ENCODE measurements around the gene PRND. TPM values are rescaled to one million over a fixed set of nuclear protein-coding genes. Genes with fewer than 3 reads are reported as not detected.

The PRND gene
- total and polyA plus RNA-seq, 2 experiments from 2014 or later = 0.10 TPM; not detected in 1

DNA sequence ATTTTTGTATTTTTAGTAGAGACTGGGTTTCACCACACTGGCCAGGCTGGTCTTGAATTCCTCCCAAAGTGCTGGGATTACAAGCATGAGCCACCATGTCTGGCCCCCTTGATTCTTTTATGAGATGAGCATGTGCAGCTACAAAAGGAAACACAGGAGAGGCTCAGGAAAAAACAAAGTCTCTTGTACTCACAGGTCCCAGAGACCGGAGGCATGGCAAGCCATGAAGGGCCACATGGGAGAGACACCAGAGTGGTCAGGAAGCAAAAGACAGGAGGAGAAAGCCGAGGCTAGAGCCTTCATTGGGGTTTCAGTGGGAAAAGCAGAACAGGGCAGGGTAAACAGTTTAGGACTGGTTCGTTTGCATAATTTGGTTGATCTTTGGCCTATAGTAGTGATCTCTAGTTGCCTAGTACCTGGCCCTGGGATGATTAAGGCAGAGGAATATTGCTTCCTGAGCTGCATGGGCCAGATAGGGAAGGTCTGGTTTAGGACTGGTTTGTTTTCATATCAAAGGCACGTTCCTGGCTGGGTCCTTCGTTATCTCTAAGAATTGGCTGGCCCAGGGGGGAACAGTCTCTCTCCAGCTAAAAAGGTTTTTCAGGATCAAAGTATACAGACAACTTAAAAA is 48.2 kb upstream of the PRND start (continued):
- TF ChIP-seq, protein P1, sequence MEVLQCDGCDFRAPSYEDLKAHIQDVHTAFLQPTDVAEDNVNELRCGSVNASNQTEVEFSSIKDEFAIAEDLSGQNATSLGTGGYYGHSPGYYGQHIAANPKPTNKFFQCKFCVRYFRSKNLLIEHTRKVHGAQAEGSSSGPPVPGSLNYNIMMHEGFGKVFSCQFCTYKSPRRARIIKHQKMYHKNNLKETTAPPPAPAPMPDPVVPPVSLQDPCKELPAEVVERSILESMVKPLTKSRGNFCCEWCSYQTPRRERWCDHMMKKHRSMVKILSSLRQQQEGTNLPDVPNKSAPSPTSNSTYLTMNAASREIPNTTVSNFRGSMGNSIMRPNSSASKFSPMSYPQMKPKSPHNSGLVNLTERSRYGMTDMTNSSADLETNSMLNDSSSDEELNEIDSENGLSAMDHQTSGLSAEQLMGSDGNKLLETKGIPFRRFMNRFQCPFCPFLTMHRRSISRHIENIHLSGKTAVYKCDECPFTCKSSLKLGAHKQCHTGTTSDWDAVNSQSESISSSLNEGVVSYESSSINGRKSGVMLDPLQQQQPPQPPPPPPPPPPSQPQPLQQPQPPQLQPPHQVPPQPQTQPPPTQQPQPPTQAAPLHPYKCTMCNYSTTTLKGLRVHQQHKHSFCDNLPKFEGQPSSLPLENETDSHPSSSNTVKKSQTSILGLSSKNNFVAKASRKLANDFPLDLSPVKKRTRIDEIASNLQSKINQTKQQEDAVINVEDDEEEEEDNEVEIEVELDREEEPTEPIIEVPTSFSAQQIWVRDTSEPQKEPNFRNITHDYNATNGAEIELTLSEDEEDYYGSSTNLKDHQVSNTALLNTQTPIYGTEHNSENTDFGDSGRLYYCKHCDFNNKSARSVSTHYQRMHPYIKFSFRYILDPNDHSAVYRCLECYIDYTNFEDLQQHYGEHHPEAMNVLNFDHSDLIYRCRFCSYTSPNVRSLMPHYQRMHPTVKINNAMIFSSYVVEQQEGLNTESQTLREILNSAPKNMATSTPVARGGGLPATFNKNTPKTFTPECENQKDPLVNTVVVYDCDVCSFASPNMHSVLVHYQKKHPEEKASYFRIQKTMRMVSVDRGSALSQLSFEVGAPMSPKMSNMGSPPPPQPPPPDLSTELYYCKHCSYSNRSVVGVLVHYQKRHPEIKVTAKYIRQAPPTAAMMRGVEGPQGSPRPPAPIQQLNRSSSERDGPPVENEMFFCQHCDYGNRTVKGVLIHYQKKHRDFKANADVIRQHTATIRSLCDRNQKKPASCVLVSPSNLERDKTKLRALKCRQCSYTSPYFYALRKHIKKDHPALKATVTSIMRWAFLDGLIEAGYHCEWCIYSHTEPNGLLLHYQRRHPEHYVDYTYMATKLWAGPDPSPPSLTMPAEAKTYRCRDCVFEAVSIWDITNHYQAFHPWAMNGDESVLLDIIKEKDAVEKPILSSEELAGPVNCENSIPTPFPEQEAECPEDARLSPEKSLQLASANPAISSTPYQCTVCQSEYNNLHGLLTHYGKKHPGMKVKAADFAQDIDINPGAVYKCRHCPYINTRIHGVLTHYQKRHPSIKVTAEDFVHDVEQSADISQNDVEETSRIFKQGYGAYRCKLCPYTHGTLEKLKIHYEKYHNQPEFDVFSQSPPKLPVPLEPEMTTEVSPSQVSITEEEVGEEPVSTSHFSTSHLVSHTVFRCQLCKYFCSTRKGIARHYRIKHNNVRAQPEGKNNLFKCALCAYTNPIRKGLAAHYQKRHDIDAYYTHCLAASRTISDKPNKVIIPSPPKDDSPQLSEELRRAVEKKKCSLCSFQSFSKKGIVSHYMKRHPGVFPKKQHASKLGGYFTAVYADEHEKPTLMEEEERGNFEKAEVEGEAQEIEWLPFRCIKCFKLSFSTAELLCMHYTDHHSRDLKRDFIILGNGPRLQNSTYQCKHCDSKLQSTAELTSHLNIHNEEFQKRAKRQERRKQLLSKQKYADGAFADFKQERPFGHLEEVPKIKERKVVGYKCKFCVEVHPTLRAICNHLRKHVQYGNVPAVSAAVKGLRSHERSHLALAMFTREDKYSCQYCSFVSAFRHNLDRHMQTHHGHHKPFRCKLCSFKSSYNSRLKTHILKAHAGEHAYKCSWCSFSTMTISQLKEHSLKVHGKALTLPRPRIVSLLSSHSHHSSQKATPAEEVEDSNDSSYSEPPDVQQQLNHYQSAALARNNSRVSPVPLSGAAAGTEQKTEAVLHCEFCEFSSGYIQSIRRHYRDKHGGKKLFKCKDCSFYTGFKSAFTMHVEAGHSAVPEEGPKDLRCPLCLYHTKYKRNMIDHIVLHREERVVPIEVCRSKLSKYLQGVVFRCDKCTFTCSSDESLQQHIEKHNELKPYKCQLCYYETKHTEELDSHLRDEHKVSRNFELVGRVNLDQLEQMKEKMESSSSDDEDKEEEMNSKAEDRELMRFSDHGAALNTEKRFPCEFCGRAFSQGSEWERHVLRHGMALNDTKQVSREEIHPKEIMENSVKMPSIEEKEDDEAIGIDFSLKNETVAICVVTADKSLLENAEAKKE (CRISPR knock-in tag; IDR thresholded peaks at IDR 0.05) = no peak
- no peak for TF ChIP-seq EZH2phosphoT487 (IDR thresholded peaks at IDR 0.05; ENCODE audit: unreplicated experiment)
- TF ChIP-seq, protein P2, sequence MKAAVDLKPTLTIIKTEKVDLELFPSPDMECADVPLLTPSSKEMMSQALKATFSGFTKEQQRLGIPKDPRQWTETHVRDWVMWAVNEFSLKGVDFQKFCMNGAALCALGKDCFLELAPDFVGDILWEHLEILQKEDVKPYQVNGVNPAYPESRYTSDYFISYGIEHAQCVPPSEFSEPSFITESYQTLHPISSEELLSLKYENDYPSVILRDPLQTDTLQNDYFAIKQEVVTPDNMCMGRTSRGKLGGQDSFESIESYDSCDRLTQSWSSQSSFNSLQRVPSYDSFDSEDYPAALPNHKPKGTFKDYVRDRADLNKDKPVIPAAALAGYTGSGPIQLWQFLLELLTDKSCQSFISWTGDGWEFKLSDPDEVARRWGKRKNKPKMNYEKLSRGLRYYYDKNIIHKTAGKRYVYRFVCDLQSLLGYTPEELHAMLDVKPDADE (IDR thresholded peaks at IDR 0.05) = no peak

DNA sequence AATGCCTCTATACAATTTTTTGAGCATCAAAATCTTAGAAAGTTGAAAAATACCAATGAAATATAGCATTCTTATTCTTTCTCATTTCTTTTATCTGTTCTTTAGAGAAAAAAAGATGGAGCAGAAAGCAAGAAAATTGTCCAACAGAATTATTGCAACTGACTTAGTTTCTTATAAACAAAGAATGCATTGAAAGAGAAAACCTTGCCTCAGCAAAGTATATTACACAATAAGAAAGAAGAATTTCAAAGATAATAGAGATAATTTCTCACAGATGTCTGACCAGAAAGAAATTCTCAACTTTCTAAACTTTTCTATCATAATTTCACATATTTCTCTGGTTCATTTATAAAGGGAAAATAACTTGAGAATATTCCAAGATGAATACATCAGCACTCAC is 47.0 kb upstream of the PRND start:
- DNase-seq (ENCODE audit: low spot score) = no peak
- no peak overlapping the region for H3K4me2 ChIP-seq
- ATAC-seq = no peak
- no peak for TF ChIP-seq JUNB (IDR thresholded peaks at IDR 0.05; ENCODE audit: unreplicated experiment)
- TF ChIP-seq EZH2phosphoT487 (IDR thresholded peaks at IDR 0.05; ENCODE audit: unreplicated experiment) = no peak
- no peak for TF ChIP-seq ZNF331 (CRISPR knock-in tag; IDR thresholded peaks at IDR 0.05; ENCODE audit: low read depth)
- no peak for TF ChIP-seq EZH2 (IDR thresholded peaks at IDR 0.05; ENCODE audit: low read depth, unreplicated experiment)
- TF ChIP-seq POLR2AphosphoS5 (IDR thresholded peaks at IDR 0.05; ENCODE audit: low read depth) = no peak
- TF ChIP-seq STAT1 (IDR thresholded peaks at IDR 0.05; ENCODE audit: unreplicated experiment) = no peak
- no peak for TF ChIP-seq ZNF114 (CRISPR knock-in tag; IDR thresholded peaks at IDR 0.05)
- TF ChIP-seq, protein P3, sequence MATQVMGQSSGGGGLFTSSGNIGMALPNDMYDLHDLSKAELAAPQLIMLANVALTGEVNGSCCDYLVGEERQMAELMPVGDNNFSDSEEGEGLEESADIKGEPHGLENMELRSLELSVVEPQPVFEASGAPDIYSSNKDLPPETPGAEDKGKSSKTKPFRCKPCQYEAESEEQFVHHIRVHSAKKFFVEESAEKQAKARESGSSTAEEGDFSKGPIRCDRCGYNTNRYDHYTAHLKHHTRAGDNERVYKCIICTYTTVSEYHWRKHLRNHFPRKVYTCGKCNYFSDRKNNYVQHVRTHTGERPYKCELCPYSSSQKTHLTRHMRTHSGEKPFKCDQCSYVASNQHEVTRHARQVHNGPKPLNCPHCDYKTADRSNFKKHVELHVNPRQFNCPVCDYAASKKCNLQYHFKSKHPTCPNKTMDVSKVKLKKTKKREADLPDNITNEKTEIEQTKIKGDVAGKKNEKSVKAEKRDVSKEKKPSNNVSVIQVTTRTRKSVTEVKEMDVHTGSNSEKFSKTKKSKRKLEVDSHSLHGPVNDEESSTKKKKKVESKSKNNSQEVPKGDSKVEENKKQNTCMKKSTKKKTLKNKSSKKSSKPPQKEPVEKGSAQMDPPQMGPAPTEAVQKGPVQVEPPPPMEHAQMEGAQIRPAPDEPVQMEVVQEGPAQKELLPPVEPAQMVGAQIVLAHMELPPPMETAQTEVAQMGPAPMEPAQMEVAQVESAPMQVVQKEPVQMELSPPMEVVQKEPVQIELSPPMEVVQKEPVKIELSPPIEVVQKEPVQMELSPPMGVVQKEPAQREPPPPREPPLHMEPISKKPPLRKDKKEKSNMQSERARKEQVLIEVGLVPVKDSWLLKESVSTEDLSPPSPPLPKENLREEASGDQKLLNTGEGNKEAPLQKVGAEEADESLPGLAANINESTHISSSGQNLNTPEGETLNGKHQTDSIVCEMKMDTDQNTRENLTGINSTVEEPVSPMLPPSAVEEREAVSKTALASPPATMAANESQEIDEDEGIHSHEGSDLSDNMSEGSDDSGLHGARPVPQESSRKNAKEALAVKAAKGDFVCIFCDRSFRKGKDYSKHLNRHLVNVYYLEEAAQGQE (IDR thresholded peaks at IDR 0.05; ENCODE audit: unreplicated experiment) = no peak

More for the DNA sequence above, 47.0 kb upstream of the PRND start:
- Histone ChIP-seq H3K79me2 (replicated peaks; ENCODE audit: insufficient read depth) (no peaks in the 10 kb centered on the region), H3K27me3 (ENCODE audit: insufficient read depth) (no peaks in the 10 kb centered on the region), H3K4me1 (ENCODE audit: insufficient read depth) (peaks cover 11% of the 10 kb centered on the region), H2AFZ (no peak overlapping the region), H3K27ac (ENCODE audit: low read depth) (no peak overlapping the region), H3K36me3 (ENCODE audit: insufficient read depth) (no peaks in the 10 kb centered on the region), H3F3A (replicated peaks; ENCODE audit: low read depth) (no peaks in the 10 kb centered on the region), H3K4me3 (no peak overlapping the region), H4K20me1 (replicated peaks; ENCODE audit: insufficient read depth) (no peaks in the 10 kb centered on the region), H3K9me2 (ENCODE audit: insufficient read depth) (peaks cover 4% of the 10 kb centered on the region; the same call in 1 of the 2 replicates)
- Mint-ChIP-seq H3K4me3 (no peak overlapping the region), H3K27ac (no peak overlapping the region), H3K4me1 (peaks cover 22% of the 10 kb centered on the region), H3K27me3 (ENCODE audit: insufficient read depth, low read depth, poor library complexity) (peaks cover 15% of the 10 kb centered on the region), H3K36me3 (ENCODE audit: low read depth) (no peaks in the 10 kb centered on the region), H3K9me3 (peaks cover 2% of the 10 kb centered on the region; the same call in 1 of the 3 replicates)
